GM20000 (cell line): ENCODE results near the gene EPHA7.

Experiments
- DNase-seq: peaks from one replicate; pipeline ENCODE4 v3.0.0; 2012; ENCODE audit warnings: low spot score
- CTCF ChIP-seq: IDR thresholded peaks from 2 replicates; pipeline ENCODE4 v1.5.1; 2012; ENCODE audit warnings: mild to moderate bottlenecking, control low read depth; ENCODE audit errors: extremely low read depth, missing control alignments

Gene EPHA7

DNA sequence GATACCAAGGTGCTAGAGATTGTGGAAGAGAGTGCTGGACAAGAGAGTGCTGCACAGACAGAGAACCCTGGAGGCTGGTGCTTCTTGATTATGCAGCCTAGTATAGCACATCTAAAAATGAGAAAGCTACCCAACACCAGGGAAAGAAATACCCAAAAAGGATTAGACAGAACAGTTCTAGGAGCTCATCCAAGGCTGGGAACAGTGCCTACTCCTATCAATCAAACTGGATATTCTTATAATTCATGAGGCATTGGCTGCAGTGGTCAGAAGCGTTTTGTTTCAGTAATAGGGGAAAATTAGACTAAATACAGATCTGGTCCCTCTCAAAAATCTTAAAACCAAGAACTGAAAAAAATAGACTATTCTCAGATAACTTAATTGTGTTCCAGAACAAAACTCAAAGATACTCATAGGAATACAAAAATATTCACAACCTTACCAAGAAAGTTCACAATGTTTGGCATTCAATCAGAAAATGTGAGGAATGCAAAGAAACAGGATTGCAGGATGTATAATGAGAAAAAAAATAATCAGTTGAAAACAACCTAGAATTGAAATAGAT, 222.9 kb downstream of the EPHA7 start:
- no peak for TF ChIP-seq CTCF
- DNase-seq, result no peak

DNA sequence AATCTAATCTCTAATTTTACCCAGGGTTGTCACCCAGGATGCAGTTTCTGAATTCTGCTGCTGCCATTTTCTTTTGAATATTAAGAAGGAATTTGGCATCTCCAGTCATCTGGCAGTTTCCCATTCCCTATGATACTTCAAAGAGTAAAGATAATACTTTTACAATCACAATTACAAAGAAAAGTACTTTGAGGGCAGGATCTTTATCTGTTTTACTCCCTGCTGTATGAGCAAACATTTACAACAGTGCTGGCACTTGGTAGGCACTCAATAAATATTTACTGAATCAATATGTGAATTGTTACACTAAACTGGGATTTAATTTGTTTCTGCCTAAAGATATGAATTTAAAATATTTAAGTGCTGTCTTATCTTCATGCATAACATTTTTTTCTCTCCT, 224.9 kb downstream of the EPHA7 start:
- no peak for TF ChIP-seq CTCF
- DNase-seq, result no peak

DNA sequence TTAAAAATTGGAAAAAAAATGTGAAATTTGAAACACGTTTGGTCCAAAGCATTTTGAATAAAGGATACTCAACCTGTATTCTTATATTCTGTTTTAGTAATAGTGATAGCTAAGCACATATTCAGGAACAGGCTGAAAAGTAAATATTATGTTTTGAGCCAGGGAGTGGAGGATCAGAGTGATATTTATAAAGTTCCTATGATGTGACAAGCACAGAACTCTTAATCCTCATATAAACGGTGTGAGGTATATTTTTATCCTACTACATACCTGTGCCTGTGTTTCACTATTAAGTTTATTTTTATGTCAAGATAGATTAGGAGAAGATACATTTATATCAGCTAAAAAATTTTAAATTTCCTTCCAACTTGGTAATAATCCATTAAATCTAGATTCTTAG, 225.5 kb downstream of the EPHA7 start:
- no peak for DNase-seq
- TF ChIP-seq CTCF, result no peak
